Upper lobe of left lung (tissue), 4 donors: ENCODE measurements around the gene DDC.

ENCODE experiments used
- CTCF ChIP-seq, 6 experiments: fragments of 450-650 bp in 4 of 6; fragments of 200-600 bp in 2 of 6; sonication (generic) in 2 of 6; IDR thresholded peaks; one replicate each; pipeline ENCODE4 v1.5.1; 2016 to 2019; ENCODE audit warnings: antibody characterized with exemption in 6 of 6
- EP300 ChIP-seq, 4 donors: sonication (generic); formaldehyde crosslinking; IDR thresholded peaks; one replicate each; pipeline ENCODE4 v1.5.1; 2017; ENCODE audit warnings: antibody characterized with exemption in 4 of 4, control low read depth in 2 of 4
- POLR2A ChIP-seq, 4 donors: fragments of 450-650 bp; IDR thresholded peaks; one replicate each; pipeline ENCODE4 v1.5.1; 2016 to 2017; ENCODE audit warnings: antibody characterized with exemption in 4 of 4, mild to moderate bottlenecking in 2 of 4
- POLR2AphosphoS5 ChIP-seq, 2 donors: sonication (generic); formaldehyde crosslinking; IDR thresholded peaks; one replicate each; pipeline ENCODE4 v1.5.1; 2017; ENCODE audit warnings: antibody characterized with exemption in 2 of 2

DNA sequence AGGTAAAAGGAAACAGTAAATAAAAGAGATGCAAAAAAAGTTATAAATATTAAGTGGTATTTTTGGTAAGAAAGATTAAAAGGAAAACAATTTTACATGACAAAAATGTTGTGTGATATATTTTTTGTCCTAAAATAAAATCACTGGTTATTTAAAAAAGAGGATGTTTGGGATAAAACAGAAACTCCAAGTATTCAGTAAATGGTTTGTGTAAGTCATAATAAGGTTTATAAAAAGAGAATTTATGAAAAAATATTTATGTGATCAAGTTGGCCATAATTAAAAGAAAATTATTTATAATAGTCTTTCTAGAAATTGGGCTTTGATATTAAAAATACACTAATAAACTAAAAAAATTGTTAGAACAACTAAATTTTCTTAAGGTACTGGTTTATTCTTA lies 76.8 kb downstream of the DDC start:
- TF ChIP-seq CTCF (IDR thresholded peaks at IDR 0.05) (no peak), POLR2A (IDR thresholded peaks at IDR 0.05) (no peak), POLR2AphosphoS5 (IDR thresholded peaks at IDR 0.05) (no peak), EP300 (IDR thresholded peaks at IDR 0.05) (no peak)
